Measurements from ENCODE around the gene SIT1.
A peak's percentile ranks its signal among the peaks of the same experiment; 100 is the strongest.

The SIT1 gene

DNA sequence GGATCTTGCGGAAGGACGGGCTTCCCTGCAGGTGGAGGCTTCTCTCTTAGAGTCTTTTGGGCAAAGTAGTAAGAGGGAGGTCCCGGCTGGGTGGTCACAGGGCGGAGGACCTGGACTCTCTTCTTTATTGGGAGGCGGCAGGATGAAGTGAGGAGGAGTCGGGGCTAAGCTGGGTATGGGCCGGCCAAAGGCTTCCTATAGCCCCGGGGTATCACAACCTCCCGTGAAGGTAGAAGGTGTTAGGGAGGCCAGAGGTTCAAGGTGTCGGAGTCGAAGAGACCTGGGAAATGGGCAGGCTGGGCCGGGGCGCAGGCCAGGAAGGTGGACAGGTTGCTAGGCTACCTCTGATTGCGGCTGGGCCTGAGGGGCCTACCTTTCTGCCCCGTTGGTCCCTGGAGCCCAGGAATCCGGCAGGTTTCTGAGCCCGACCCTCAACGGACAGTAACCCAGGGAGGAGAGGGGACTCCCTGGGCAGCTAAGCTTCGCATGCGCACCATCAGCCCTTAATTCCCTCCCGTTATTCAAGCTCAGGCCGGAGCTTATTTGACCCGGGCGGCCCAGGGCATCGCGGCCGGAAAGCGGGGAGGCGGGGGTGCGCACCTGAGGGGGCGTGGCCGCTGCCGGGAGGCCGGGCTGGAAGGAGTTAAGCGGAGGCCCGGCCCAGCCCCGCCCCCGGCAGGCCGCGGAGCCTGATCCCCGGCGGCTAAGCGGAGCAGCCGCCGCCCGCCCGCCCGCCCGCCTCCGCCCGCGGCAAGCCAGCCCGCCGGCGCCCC is 46.0 kb downstream of the SIT1 start, which contains the start of gene TESK1:
TSS of gene TESK1 (plus strand) at position 685 of the 773 bp plus-strand sequence. CDS start 358 bp downstream, outside the sequence.
- DNase-seq, result peak; percentile 73

DNA sequence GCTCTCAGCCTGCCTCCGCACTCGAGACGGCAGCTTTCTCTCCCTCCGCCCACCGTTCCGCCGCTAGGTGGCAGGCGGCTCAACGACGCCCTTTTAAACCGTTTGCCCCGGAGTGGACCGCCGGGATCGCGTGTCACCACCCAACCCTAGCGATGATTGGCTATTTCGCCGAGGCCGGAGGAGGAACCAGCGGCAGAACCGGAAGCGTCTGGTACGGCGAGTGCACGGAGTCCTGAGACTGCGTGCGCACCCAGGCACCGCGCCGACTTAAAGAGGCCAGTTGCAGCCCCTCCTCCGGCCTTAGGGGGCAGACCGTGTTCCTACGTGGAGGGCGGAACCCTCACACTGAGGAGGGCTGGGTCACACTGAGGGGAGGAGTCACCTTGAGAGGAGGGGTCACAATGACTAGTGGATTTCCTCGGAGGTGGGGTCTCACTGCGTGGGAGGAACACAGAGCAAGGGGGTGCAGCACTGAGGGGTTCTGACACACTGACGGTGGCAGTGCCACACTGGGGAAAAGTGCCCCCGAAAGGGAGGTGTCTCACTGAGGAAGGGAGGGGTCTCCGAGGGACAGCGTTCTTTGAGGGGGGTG is 46.6 kb downstream of the SIT1 start:
- peak; percentile 98 for DNase-seq

DNA sequence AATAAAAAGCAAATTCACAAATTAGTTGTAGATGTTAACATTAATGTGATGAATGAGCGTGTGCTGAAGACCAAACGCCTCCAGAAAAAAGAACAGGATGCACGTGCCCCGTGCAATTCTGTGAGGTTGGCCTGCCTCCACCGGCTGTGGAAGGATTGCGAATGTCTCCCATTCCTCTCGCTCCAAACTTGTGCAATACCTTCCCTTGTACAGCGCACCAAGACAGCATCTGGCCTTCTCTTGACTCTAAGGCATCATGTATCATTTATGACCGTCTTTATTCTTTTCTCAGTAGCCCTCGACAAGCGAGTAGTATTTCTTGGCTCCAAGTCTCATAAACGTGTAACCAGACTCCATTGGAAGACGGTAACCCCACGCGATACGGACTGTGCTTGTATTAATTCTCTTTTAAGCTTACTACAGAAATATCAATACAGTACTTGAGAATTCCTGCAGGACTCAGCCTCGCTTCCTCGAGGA is 47.2 kb downstream of the SIT1 start:
- no peak for DNase-seq

DNA sequence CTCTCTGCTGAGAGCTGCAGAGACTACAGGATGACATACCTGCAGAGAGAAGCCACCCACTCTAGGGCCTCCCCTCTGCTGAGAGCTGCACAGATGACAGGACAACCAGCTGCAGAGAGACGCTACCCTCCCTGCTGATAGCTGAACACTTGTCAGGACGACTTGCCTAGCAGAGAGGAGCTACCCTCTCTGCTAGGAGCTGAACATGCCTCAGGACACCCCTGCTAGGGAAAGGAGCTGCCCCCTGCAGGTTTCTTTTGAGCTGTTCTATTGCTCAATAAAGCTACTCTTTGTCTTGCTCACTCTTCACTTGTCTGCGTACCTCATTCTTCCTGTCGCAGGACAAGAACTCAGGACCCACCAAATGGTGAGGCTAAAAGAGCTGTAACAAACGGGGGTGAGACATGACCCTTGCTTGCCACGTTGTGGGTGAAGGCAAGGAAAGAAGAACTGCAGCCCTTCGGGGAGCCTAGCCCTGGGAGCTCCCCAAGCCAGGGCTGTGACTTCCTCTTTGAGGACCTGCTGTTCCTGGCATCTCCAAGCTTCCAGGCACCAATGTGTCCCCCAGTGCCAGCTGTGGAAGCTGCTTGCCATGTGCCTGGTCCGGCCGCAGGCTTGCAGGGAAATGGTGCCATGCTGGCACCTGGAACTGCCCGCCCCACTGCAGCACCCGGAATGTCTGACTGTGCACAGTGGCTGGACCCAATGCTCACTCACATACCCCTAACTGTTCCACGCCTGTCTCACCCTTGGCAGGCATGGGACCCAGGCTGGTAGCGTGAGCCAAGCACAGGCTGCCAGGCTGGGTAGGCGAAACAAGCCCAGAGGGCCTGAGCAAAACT is 50.7 kb downstream of the SIT1 start:
- no peak for DNase-seq
